Measurements from ENCODE around the gene TPRKB. TPM values are rescaled to one million over a fixed set of nuclear protein-coding genes. Genes with fewer than 3 reads are reported as not detected.
"Not testable (repeated sequence)": the region's sequence is repeated elsewhere in the genome, so short reads cannot be mapped to it uniquely, and the experiment has no call there.

The TPRKB gene
- total RNA-seq: 36.4 TPM
- long read RNA-seq, transcript TPRKB-202 (6 exons, 819 nt): minor isoform, 7 of 47 reads
- long read RNA-seq, transcript TPRKB-201 (5 exons, 748 nt): major isoform, 18 of 47 reads
- long read RNA-seq, partial matches to known transcripts: 5 of 47 reads
- long read RNA-seq, other reads (novel, unspliced or antisense): 11 of 47 reads

- intact Hi-C loops (cut with micrococcal nuclease): no loop called here
- ATAC-seq (peak; percentile 100), DNase-seq (peak; percentile 96)
These were observed at the start of gene TPRKB for GRCh38 chr2:73736855-73737779. Gene TPRKB (minus strand): TSS chr2:73737345. CDS start chr2:73734569, 2,776 bp downstream.

- ATAC-seq; intact Hi-C loops (cut with micrococcal nuclease); DNase-seq: not testable (repeated sequence)
These were observed 46.7 kb upstream of the TPRKB start, which contains the start of gene C2orf78 for GRCh38 chr2:73783883-73784282. Gene C2orf78 (plus strand): TSS chr2:73784183. CDS start chr2:73784310, 127 bp downstream.

GRCh38 chr2:73783402-73783801 is 46.3 kb upstream of the TPRKB start:
- DNase-seq; intact Hi-C loops (cut with micrococcal nuclease); ATAC-seq: not testable (repeated sequence)

- ATAC-seq (no peak), DNase-seq (no peak)
- intact Hi-C loops (cut with micrococcal nuclease): no loop called here
These were observed 43.1 kb upstream of the TPRKB start for GRCh38 chr2:73780237-73780582.

GRCh38 chr2:73779467-73780236 is 42.5 kb upstream of the TPRKB start, which contains the start of gene DUSP11:
Gene DUSP11 (minus strand): TSS chr2:73780103. CDS start chr2:73779974, 129 bp downstream.
- ATAC-seq (peak; percentile 100), DNase-seq (peak; percentile 97)
- intact Hi-C loops (cut with micrococcal nuclease): no loop called here

GRCh38 chr2:73778867-73779466 is 41.8 kb upstream of the TPRKB start:
- intact Hi-C loops (cut with micrococcal nuclease); ATAC-seq; DNase-seq: not testable (repeated sequence)

GRCh38 chr2:73776869-73777519 is 39.8 kb upstream of the TPRKB start:
- intact Hi-C loops (cut with micrococcal nuclease): no loop called here
- ATAC-seq (no peak), DNase-seq (no peak)

GRCh38 chr2:73776381-73776780 is 39.2 kb upstream of the TPRKB start:
- no peak for ATAC-seq
- intact Hi-C loops (cut with micrococcal nuclease): no loop called here
- DNase-seq: no peak

- ATAC-seq (no peak), DNase-seq (no peak)
- intact Hi-C loops (cut with micrococcal nuclease): no loop called here
These were observed 35.7 kb upstream of the TPRKB start for GRCh38 chr2:73772819-73773218.

- ATAC-seq (no peak), DNase-seq (no peak)
- intact Hi-C loops (cut with micrococcal nuclease): no loop called here
These were observed 33.6 kb upstream of the TPRKB start for GRCh38 chr2:73770725-73771124.

GRCh38 chr2:73766994-73767393 is 29.8 kb upstream of the TPRKB start:
- intact Hi-C loops (cut with micrococcal nuclease): no loop called here
- ATAC-seq: no peak
- no peak for DNase-seq

- no peak for DNase-seq
- intact Hi-C loops (cut with micrococcal nuclease): no loop called here
- ATAC-seq: no peak
These were observed 29.2 kb upstream of the TPRKB start for GRCh38 chr2:73766349-73766748.

- ATAC-seq: no peak
- intact Hi-C loops (cut with micrococcal nuclease): no loop called here
- no peak for DNase-seq
These were observed 27.8 kb upstream of the TPRKB start for GRCh38 chr2:73764945-73765344.

GRCh38 chr2:73762571-73762970 is 25.4 kb upstream of the TPRKB start:
- ATAC-seq: no peak
- intact Hi-C loops (cut with micrococcal nuclease): no loop called here
- no peak for DNase-seq

GRCh38 chr2:73759904-73760303 is 22.8 kb upstream of the TPRKB start:
- no peak for DNase-seq
- intact Hi-C loops (cut with micrococcal nuclease): no loop called here
- no peak for ATAC-seq

- intact Hi-C loops (cut with micrococcal nuclease): no loop called here
- peak; percentile 91 for ATAC-seq
- DNase-seq: no peak
These were observed 22.2 kb upstream of the TPRKB start for GRCh38 chr2:73759285-73759764.

GRCh38 chr2:73754332-73754731 is 17.2 kb upstream of the TPRKB start:
- intact Hi-C loops (cut with micrococcal nuclease); DNase-seq; ATAC-seq: not testable (repeated sequence)

- DNase-seq: no peak
- intact Hi-C loops (cut with micrococcal nuclease): no loop called here
- no peak for ATAC-seq
These were observed 12.2 kb upstream of the TPRKB start for GRCh38 chr2:73749314-73749713.

GRCh38 chr2:73746877-73747208 is 9.7 kb upstream of the TPRKB start:
- no peak for DNase-seq
- no peak for ATAC-seq
- intact Hi-C loops (cut with micrococcal nuclease): no loop called here
